GM12878 (cell line): Measurements from ENCODE around the gene SIRT3.

Experiments
- CTCF ChIP-seq, 3 experiments: IDR thresholded peaks in 2 of 3; conservative IDR thresholded peaks in 1 of 3; 2 replicates each; pipeline ENCODE4 v1.5.1; 2011; ENCODE audit warnings: low read depth in 3 of 3, low read length in 3 of 3, mild to moderate bottlenecking in 3 of 3, control low read depth in 2 of 3, moderate library complexity in 2 of 3, inconsistent platforms in 1 of 3, mixed read lengths in 1 of 3; ENCODE audit not compliant: control insufficient read depth in 2 of 3, insufficient read depth in 1 of 3; ENCODE audit errors: extremely low read depth in 1 of 3
- TAF1 ChIP-seq: IDR thresholded peaks from 2 replicates; pipeline ENCODE4 v1.6.1; 2011; ENCODE audit warnings: mild to moderate bottlenecking, low read depth, low read length, borderline replicate concordance

GRCh38 chr11:210803-211180, 25.4 kb downstream of the SIRT3 start:
- TF ChIP-seq TAF1 (no peak), CTCF (IDR thresholded peaks at IDR 0.05 in 2 of 3, conservative IDR thresholded peaks at IDR 0.05 in 1 of 3; ENCODE audit: control insufficient read depth in 2 of 3, extremely low read depth in 1 of 3, insufficient read depth in 1 of 3, low read depth in 3 of 3, low read length in 3 of 3) (no peak)
